NCI-H2107 (cell line): ENCODE results near the gene ABLIM2.
"Not testable (repeated sequence)": the region's sequence is repeated elsewhere in the genome, so short reads cannot be mapped to it uniquely, and the experiment has no call there.

Source experiments
- DNase-seq: peaks from one replicate; lab custom pipeline; 2025; lab: John Stamatoyannopoulos, UW

The ABLIM2 gene

GRCh38 chr4:7962609-7963508 lies 195.8 kb downstream of the ABLIM2 start:
- no peak for DNase-seq

DNA sequence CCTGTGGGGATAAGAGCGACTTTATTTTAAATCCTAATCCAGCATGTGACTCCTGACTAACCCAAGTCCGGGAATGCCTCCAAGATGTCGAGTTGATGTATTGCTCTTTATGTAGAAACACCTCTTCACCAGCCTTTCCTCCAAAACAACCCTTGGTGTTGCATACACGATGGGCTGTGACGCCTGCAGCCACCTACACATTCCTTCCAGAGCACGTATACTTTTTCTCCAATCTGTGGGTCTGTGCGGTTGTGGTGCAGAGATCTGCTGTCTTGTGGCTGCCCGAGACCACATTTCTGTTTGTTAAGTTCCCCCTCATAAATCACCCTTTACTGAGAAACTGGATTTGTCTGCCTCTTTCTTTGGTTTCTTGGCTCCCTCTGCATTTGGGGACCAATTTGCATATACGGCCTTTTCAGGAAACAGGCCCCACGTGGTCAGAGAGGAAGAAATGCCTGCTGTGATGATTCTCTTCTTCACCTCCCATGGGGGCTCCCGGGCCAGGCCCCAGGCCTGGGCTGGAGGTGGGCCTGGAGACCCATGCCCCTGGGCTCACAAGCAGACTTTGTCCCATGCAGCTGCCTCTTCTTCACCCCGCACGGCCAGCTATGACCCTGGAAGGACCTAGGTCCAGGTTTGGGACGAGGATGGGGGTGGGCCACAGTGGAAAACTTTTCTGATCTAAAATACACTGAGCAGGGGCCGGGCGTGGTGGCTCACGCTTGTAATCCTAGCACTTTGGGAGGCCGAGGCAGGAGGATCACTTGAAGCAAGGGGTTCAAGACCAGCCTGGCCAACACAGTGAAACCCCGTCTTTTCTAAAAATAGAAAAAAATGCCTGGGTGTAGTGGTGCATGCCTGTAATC lies 197.6 kb downstream of the ABLIM2 start:
- no peak for DNase-seq

DNA sequence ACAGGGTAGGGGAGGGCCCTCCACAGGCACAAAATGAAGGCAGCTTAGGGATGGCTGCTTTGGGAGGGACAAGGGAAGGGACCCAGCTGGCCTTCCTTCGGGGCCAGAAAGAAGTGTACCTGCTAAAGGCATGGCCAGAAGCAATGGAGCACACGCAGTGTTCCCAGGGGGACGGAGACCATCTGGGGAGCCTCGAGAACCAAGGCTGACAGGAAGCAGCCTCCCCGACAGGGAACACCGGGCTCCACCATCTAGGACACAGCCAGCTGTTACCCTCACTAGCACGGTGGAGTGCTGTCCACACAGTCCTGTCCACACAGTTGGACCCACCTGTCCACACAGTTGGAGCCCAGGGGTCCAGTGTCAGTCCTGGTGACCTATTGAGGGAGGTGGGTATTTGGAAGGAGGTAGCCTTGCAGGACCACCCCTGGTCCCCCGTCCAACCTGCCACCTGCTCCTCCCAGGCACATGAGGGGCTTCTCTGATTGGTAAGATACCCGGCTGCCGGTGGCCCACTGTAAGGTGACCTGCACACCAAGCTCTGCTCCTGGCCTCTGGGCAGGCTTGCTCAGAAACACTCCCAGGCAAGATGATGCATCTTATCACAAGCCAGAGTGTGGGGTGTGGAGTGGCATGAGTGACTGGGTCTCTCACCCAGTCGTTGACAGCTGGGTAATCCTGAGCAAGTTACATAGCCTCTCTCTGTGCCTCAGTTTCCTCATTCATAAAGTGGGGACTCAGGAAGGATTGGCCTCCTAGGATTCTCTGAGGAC lies 198.4 kb downstream of the ABLIM2 start:
- DNase-seq: no peak

GRCh38 chr4:7959078-7959477 lies 199.5 kb downstream of the ABLIM2 start:
- DNase-seq: no peak

DNA sequence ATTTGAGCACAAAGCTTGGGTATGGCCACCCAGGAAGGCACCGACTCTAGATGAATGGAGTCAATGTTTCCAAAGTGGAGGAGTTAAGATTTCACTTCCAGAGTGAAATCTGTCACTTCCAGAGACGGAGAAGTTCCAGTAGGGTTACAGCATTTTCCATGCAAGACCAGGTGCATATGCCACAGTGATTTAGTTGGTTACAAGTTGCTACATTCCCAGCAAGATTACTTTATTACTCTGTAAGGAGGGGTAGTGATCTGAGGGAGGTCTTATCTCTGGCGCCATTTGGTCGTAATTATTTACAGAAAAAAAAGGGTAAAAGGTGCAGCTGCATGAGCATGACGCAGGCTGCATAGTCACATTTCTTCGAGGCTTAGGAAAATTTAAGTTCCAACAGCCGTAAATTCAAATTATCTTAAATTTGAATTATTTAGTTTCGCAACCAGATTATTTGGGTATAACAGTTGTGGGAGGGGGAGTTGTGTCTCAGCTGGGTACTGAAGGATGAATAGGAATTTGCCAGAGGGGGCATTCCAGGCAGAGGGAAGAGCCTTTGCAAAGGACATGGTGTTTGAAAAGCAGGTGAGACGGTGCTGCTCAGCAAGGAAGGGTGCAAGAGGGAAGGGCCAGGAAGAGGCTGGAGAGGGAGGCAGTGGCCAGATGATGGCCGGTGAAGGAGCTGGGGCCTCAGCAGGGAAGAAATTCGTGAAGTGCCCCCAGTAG lies 201.5 kb downstream of the ABLIM2 start:
- DNase-seq: no peak

GRCh38 chr4:7956270-7956808 lies 202.3 kb downstream of the ABLIM2 start:
- DNase-seq: no peak

DNA sequence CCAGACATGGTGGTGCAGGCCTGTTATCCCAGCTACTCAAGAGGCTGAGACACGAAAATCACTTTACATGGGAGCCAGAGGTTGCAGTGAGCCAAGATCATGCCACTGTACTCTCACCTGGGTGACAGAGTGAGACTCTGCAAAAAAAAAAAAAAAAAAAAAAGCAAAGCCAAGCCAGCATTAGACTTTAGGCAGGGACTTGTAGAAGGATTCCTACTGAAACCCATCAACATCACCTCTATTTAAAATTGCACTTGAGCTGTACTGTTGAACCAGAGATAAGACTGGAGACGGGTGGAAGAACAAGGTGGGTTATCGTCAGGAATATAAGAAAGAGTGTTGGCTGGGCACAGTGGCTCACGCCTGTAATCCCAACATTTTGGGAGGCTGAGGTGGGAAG lies 203.2 kb downstream of the ABLIM2 start:
- no peak for DNase-seq

DNA sequence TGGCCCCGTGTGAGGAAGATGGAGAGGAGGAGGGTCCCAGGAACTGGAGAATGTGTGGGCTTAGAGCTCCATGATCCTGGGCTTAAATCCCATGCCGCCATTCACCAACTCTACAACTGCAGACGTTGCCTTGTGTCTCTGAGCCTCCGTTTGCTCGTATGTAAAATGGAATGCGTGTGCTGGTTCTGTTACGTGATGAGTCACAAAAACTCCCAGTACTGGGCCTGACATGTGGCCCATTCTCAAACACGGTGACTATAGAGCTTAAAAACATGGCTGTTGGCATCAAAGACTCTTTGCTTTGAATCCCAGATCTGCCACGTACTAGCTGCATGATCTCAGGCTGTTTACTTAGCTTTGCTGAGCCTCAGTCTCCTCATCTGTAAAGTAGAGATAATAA lies 206.0 kb downstream of the ABLIM2 start:
- DNase-seq: no peak

- no peak for DNase-seq
Measured at GRCh38 chr4:7950301-7951092, 208.1 kb downstream of the ABLIM2 start.

GRCh38 chr4:7949759-7950158 lies 208.9 kb downstream of the ABLIM2 start:
- no peak for DNase-seq

- DNase-seq: no peak
Measured at GRCh38 chr4:7947927-7948326, 210.7 kb downstream of the ABLIM2 start.

DNA sequence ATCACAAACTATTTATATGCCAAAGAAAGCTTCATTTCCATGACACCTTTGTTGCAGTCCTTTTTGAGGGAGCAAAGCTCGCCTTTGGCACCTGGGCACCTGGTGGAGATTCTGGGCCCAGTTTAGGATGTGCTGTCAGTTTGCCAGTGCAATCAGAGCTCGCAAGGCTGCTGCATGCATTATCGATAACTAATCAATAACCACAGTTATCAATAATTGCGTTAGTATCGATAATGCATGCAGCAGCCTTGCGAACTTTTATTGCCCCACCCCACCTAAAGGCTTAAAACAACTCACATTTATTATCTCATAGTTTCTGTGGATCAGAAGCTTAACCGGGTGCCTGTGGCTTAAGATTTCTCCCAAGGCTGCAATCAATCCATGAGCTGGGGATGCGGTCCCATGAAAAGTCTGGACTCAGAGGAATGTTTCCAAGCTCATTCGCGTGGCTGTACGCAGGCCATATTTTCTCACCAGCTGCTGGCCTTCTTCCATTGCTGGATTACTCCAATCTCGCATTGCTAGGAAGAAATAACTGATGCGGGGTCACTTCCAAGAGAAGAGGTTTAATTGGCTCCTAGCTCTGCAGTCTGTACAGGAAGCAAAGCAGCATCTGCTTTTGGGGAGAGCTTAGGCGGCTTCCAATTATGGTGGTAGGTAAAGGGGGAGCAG lies 212.8 kb downstream of the ABLIM2 start:
- DNase-seq: no peak

DNA sequence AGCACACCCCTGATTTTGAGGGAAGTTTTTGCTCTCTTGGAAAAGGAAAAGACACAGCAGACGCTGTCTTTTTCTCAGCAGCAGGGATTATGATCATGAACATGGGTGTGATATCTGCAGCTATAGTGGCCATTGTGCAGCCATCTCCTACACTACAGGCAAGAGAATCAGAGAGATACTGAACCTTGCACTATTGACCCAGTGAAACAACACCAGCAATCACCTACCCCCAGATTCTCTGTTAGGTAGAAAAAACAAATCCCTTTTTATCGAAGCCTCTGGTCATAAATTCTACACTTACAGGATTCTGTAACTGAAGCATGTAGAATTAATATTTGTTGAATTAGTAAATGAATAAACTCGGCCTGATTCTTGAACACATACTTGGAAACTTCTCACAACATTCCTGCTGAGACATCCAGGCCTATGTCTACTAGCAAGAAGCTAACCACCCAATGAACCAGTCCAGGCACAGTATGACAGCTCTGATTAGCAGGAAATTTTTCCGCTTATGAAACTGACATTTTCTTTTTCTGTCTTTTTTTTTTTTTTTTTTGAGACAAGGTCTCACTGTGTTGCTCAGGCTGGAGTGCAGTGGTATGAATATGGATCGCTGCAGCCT lies 213.9 kb downstream of the ABLIM2 start:
- DNase-seq: no peak

- not testable (repeated sequence) for DNase-seq
Measured at GRCh38 chr4:7943688-7944087, 214.9 kb downstream of the ABLIM2 start.

GRCh38 chr4:7943211-7943610 lies 215.4 kb downstream of the ABLIM2 start:
- DNase-seq: no peak

DNA sequence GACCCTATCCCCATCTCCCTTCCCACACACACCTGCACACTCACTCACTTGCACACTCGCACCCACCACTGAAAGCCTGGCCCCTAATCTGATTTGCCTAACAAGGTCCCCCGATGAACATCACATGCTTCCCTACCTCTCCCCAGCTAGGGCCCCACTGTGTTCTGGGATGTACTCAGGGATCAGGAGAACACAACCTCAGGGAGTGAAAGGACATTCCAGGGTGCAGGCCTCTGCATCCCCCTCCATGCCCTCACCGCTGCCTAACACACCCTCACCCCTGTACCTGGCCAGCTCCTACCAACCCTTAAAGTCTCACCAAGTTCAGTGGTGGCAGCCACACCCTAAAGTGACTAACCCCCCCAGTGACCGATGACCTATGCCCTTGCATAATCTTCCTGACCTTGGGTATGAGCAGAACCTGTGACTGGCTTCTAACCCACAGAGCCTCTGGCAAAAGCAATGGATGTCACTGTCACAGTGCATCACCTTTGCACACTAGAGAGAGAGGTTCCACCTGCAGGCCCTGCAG lies 216.6 kb downstream of the ABLIM2 start:
- DNase-seq: no peak

DNA sequence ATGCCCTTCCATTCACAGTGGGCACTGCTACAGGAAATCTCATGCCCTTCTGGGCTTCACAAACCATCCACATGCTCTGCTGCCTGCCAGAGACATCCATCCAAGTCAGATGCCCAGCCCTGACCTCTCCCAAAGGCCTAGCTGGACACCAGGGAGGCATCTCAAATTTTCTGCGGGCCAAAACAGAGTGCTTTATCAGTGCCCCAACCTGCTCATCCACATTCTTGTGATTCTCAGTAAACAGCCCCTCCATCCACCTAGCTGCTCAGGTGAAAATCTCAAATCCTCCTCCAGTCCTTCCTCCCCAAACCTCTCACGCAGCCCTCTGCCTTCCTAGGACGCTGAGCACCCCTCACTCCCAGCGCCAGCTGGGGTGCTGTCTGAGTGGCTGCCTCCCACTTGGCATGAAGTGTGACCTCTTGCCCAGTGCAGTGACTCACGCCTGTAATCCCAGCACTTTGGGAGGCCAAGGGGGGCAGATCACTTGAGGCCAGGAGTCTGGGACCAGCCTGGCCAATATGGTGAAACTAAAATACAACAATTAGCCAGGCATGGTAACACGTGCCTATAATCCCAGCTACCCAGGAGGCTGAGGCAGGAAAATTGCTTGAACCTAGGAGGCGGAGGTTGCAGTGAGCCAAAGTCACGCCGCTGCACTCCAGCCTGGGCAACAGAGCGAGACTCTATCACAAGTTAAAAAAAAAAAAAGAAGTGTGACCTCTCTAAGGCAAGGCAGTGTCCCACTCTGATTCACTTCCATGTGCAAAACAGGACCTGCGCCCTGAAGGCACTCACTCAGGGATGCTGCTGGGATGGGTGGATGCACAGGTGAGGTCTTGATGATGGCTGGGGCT lies 217.3 kb downstream of the ABLIM2 start:
- DNase-seq: no peak
